ENCODE results near the gene SFXN5. TPM values are rescaled to one million over a fixed set of nuclear protein-coding genes. Genes with fewer than 3 reads are reported as not detected.

The SFXN5 gene
- polyA plus RNA-seq, 1 donor (not counting 4 experiments of a cell fraction or from before 2014, with no cell fraction given): 6.3 TPM

GRCh38 chr2:72940786-72941185 is 130.7 kb downstream of the SFXN5 start:
- DNase-seq (ENCODE audit: low read depth, low spot score) (no peak), FAIRE-seq (no peak)
- no peak overlapping the region for H3K9ac ChIP-seq (ENCODE audit: control insufficient read depth, extremely low read depth, insufficient read depth, low read length)

GRCh38 chr2:72940361-72940760 is 131.2 kb downstream of the SFXN5 start:
- FAIRE-seq: no peak
- Histone ChIP-seq H3K36me3 (ENCODE audit: control insufficient read depth in 2 of 2, extremely low read depth in 1 of 2, insufficient read depth in 2 of 2, low read length in 2 of 2) (no peaks in the 10 kb centered on the region), H3K4me2 (ENCODE audit: control insufficient read depth, extremely low read depth, insufficient read depth, low read depth, low read length) (no peak overlapping the region), H4K20me1 (ENCODE audit: control insufficient read depth, extremely low read depth, insufficient read depth, low read length) (no peaks in the 10 kb centered on the region), H2AFZ (ENCODE audit: control insufficient read depth, low read length) (no peak overlapping the region), H3K9me1 (ENCODE audit: control insufficient read depth, extremely low read depth, insufficient read depth, low read length) (no peaks in the 10 kb centered on the region), H3K9ac (ENCODE audit: control insufficient read depth, extremely low read depth, insufficient read depth, low read length) (no peak overlapping the region), H3K4me1 (ENCODE audit: control insufficient read depth, extremely low read depth, insufficient read depth, low read length) (peaks cover 1% of the 10 kb centered on the region), H3K79me2 (ENCODE audit: control insufficient read depth, insufficient read depth, low read length) (no peaks in the 10 kb centered on the region), H3K9me3 (ENCODE audit: control insufficient read depth, low read depth, low read length) (no peaks in the 10 kb centered on the region), H3K4me3 (ENCODE audit: control insufficient read depth in 2 of 3, extremely low read depth in 1 of 3, insufficient read depth in 2 of 3, low read depth in 1 of 3, low read length in 3 of 3) (no peak overlapping the region), H3K27me3 (ENCODE audit: control insufficient read depth, extremely low read depth, insufficient read depth, low read length) (peaks cover 33% of the 10 kb centered on the region), H3K27ac (ENCODE audit: control insufficient read depth, insufficient read depth, low read length) (no peak overlapping the region)
- dilution Hi-C loops (cut with MboI; ENCODE audit: extremely low pct_ligation_motif_present, low sequenced_read_pairs): no loop called here
- TF ChIP-seq CTCF (optimal IDR thresholded peaks at IDR 0.05 in 1 of 3, IDR thresholded peaks at IDR 0.05 in 1 of 3, conservative IDR thresholded peaks at IDR 0.05 in 1 of 3; ENCODE audit: extremely low read depth in 1 of 3, insufficient read depth in 2 of 3, low read length in 3 of 3) (no peak), EZH2 (IDR thresholded peaks at IDR 0.05; ENCODE audit: low read length) (no peak)
- DNase-seq (ENCODE audit: low read depth, low spot score): no peak

More at GRCh38 chr2:72940786-72941185, 130.7 kb downstream of the SFXN5 start:
- no peaks in the 10 kb centered on the region for H3K79me2 ChIP-seq (ENCODE audit: control insufficient read depth, insufficient read depth, low read length)
- no peaks in the 10 kb centered on the region for H4K20me1 ChIP-seq (ENCODE audit: control insufficient read depth, extremely low read depth, insufficient read depth, low read length)
- H3K36me3 ChIP-seq (ENCODE audit: control insufficient read depth in 2 of 2, extremely low read depth in 1 of 2, insufficient read depth in 2 of 2, low read length in 2 of 2): no peaks in the 10 kb centered on the region
- H3K27me3 ChIP-seq (ENCODE audit: control insufficient read depth, extremely low read depth, insufficient read depth, low read length): peaks cover 29% of the 10 kb centered on the region
- no peak overlapping the region for H3K4me2 ChIP-seq (ENCODE audit: control insufficient read depth, extremely low read depth, insufficient read depth, low read depth, low read length)
- dilution Hi-C loops (cut with MboI; ENCODE audit: extremely low pct_ligation_motif_present, low sequenced_read_pairs): no loop called here
- no peaks in the 10 kb centered on the region for H3K4me1 ChIP-seq (ENCODE audit: control insufficient read depth, extremely low read depth, insufficient read depth, low read length)
- H3K4me3 ChIP-seq (ENCODE audit: control insufficient read depth in 2 of 3, extremely low read depth in 1 of 3, insufficient read depth in 2 of 3, low read depth in 1 of 3, low read length in 3 of 3): no peak overlapping the region
- no peaks in the 10 kb centered on the region for H3K9me1 ChIP-seq (ENCODE audit: control insufficient read depth, extremely low read depth, insufficient read depth, low read length)
- H3K9me3 ChIP-seq (ENCODE audit: control insufficient read depth, low read depth, low read length): no peaks in the 10 kb centered on the region
- H3K27ac ChIP-seq (ENCODE audit: control insufficient read depth, insufficient read depth, low read length): no peak overlapping the region
- no peak for TF ChIP-seq EZH2 (IDR thresholded peaks at IDR 0.05; ENCODE audit: low read length)
- no peak for TF ChIP-seq CTCF (optimal IDR thresholded peaks at IDR 0.05 in 1 of 3, IDR thresholded peaks at IDR 0.05 in 1 of 3, conservative IDR thresholded peaks at IDR 0.05 in 1 of 3; ENCODE audit: extremely low read depth in 1 of 3, insufficient read depth in 2 of 3, low read length in 3 of 3)
- H2AFZ ChIP-seq (ENCODE audit: control insufficient read depth, low read length): no peak overlapping the region
